HEK293T (cell line): ENCODE results near the gene FBP1.

ENCODE experiments used
- ELF4 ChIP-seq: fragments of 450-650 bp; IDR thresholded peaks from 2 replicates; pipeline ENCODE4 v1.6.1; 2017; ENCODE audit warnings: antibody characterized with exemption
- FOXA1 ChIP-seq: fragments of 450-650 bp; IDR thresholded peaks from 2 replicates; pipeline ENCODE4 v1.6.1; 2016; ENCODE audit warnings: mild to moderate bottlenecking
- FOXK2 ChIP-seq: fragments of 450-650 bp; IDR thresholded peaks from 2 replicates; pipeline ENCODE4 v1.6.1; 2016; ENCODE audit warnings: mild to moderate bottlenecking
- FOXM1 ChIP-seq: fragments of 450-650 bp; IDR thresholded peaks from 2 replicates; pipeline ENCODE4 v1.6.1; 2017; ENCODE audit warnings: mild to moderate bottlenecking, borderline replicate concordance
- L3MBTL2 ChIP-seq: fragments of 450-650 bp; conservative IDR thresholded peaks from 2 replicates; pipeline ENCODE4 v1.6.1; 2016; ENCODE audit warnings: mild to moderate bottlenecking
- LEF1 ChIP-seq: fragments of 450-650 bp; IDR thresholded peaks from 2 replicates; pipeline ENCODE4 v1.6.1; 2017; ENCODE audit warnings: mild to moderate bottlenecking, borderline replicate concordance
- NFRKB ChIP-seq: fragments of 450-650 bp; IDR thresholded peaks from 2 replicates; pipeline ENCODE4 v1.6.1; 2016; ENCODE audit warnings: mild to moderate bottlenecking, moderate library complexity
- SP1 ChIP-seq: fragments of 450-650 bp; IDR thresholded peaks from 2 replicates; pipeline ENCODE4 v1.6.1; 2017
- SUZ12 ChIP-seq: fragments of 450-650 bp; IDR thresholded peaks from 2 replicates; pipeline ENCODE4 v1.6.1; 2016; ENCODE audit warnings: mild to moderate bottlenecking
- ZNF384 ChIP-seq: fragments of 450-650 bp; IDR thresholded peaks from 2 replicates; pipeline ENCODE4 v1.6.1; 2016

DNA sequence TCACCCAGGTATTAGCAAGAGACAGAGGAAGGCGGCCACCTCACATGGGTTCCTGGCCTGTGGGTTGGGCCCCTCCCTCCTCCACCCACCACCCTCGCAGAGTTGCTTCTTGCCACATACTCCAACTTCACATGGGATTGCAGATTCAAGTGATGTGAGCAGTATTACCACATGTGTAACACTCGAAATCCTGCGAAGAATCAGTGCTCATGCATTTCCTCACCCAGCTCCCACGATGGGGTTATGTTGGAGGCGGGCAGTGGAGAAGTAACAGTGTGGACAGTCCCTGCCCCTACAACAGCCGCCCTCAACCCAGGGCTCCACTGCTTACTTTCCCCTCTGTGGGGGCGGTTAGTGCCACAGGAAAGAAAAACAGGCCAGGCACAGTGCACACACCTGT is 3.9 kb upstream of the FBP1 start:
- TF ChIP-seq LEF1 (no peak), FOXK2 (no peak), SUZ12 (no peak), ZNF384 (no peak), FOXA1 (no peak), L3MBTL2 (no peak), SP1 (no peak), NFRKB (no peak), FOXM1 (no peak), ELF4 (no peak)
